ENCODE results near the gene C4BPA. TPM values are rescaled to one million over a fixed set of nuclear protein-coding genes. Genes with fewer than 3 reads are reported as not detected.

C4BPA gene
- total and polyA plus RNA-seq, 10 of the 15 experiments (the other 5 are each of a cell fraction or from before 2014, with no cell fraction given), result 0.31 TPM; not detected in 9

GRCh38 chr1:207058252-207058651 lies 45.8 kb upstream of the C4BPA start:
- no peak for ATAC-seq
- CTCF ChIA-PET, result interaction anchor here (0.7 to 1.0 kb wide), 3 partner anchors 10 to 24 kb away, joined by 3 to 4 read pairs (median 3); no protein-coding TSS in a partner anchor
- POLR2A ChIA-PET, result no interaction called here
- Histone ChIP-seq H3K9me3 (replicated peaks; ENCODE audit: control insufficient read depth, insufficient read depth, low read length) (no peaks in the 10 kb centered on the region), H3K27me3 (replicated peaks in 1 of 2; ENCODE audit: control insufficient read depth in 2 of 2, insufficient read depth in 2 of 2, low read length in 1 of 2) (no peaks in the 10 kb centered on the region), H3K36me3 (ENCODE audit: control insufficient read depth in 2 of 2, insufficient read depth in 2 of 2, low read length in 1 of 2) (no peaks in the 10 kb centered on the region), H4K20me1 (ENCODE audit: control insufficient read depth, insufficient read depth) (no peaks in the 10 kb centered on the region), H3K4me2 (ENCODE audit: control insufficient read depth, insufficient read depth) (no peak overlapping the region), H3K4me3 (no peak overlapping the region), H3K79me2 (ENCODE audit: control insufficient read depth, insufficient read depth, low read length) (no peaks in the 10 kb centered on the region), H3K4me1 (ENCODE audit: control insufficient read depth, insufficient read depth, low read length) (peaks cover 9% of the 10 kb centered on the region), H3K27ac (ENCODE audit: control insufficient read depth, insufficient read depth) (no peak overlapping the region), H2AFZ (ENCODE audit: control insufficient read depth, low read depth, low read length) (no peak overlapping the region), H3K9ac (ENCODE audit: control insufficient read depth, insufficient read depth, low read length) (no peak overlapping the region)
- no peak for DNase-seq (ENCODE audit: low read depth, low spot score)
- RAD21 ChIA-PET (ENCODE audit: unreplicated experiment), result no interaction called here
- no peak for FAIRE-seq
- TF ChIP-seq CREB1 (IDR thresholded peaks at IDR 0.05; ENCODE audit: low read depth) (no peak), RFX5 (IDR thresholded peaks at IDR 0.05; ENCODE audit: low read depth, low read length) (no peak), SPI1 (IDR thresholded peaks at IDR 0.05; ENCODE audit: borderline replicate concordance, insufficient read depth, low read depth, low read length) (no peak), TAF1 (IDR thresholded peaks at IDR 0.05; ENCODE audit: borderline replicate concordance, low read depth, low read length) (no peak), EGR1 (IDR thresholded peaks at IDR 0.05; ENCODE audit: borderline replicate concordance in 1 of 2, low read depth in 2 of 2, low read length in 2 of 2) (no peak)
- no TSS peak for BruUV-seq (replicated peaks)
- in situ Hi-C loops (cut with MboI), result no loop called here
- SMC1A ChIA-PET (ENCODE audit: uncharacterized antibody, unreplicated experiment), result interaction anchor here (1.2 kb wide), 1 partner anchor 347 kb away, joined by 3 read pairs; no protein-coding TSS in a partner anchor
- WGBS (ENCODE audit: insufficient coverage, insufficient replicate concordance, low lambda C conversion rate, missing lambda C conversion rate), result 46% methylated on average over 4 of the region's 4 CpGs
- intact Hi-C loops (cut with micrococcal nuclease; ENCODE audit: unreplicated experiment), result no loop called here
